HepG2 (cell line): ENCODE measurements around the gene USP19. TPM values are rescaled to one million over a fixed set of nuclear protein-coding genes. Genes with fewer than 3 reads are reported as not detected.

ENCODE experiments used
- CCAR2 ChIP-seq: fragments of 200-400 bp; formaldehyde crosslinking; optimal IDR thresholded peaks from 2 replicates; pipeline ENCODE3; 2018; ENCODE audit warnings: low read depth, mild to moderate bottlenecking, low read length, moderate library complexity
- MATR3 ChIP-seq: sonication (generic); formaldehyde crosslinking; IDR thresholded peaks from 2 replicates; pipeline ENCODE4 v1.4.0; 2020; ENCODE audit warnings: missing genetic modification reagents
- NFAT5 ChIP-seq: sonication (generic); formaldehyde crosslinking; IDR thresholded peaks from 2 replicates; pipeline ENCODE4 v1.4.0; 2020; ENCODE audit warnings: missing genetic modification reagents
- PAX8 ChIP-seq: sonication (generic); formaldehyde crosslinking; IDR thresholded peaks from 2 replicates; pipeline ENCODE4 v1.8.0; 2022; ENCODE audit warnings: mild to moderate bottlenecking, missing genetic modification reagents, borderline replicate concordance
- PAXIP1 ChIP-seq: sonication (generic); formaldehyde crosslinking; conservative IDR thresholded peaks from 2 replicates; pipeline ENCODE4 v1.4.0; 2020; ENCODE audit warnings: mild to moderate bottlenecking, missing genetic modification reagents, moderate library complexity
- PPARG ChIP-seq: conservative IDR thresholded peaks from 2 replicates; pipeline ENCODE4 v1.6.1; 2016; ENCODE audit warnings: missing biosample characterization, missing genetic modification reagents
- REXO4 ChIP-seq: sonication (generic); formaldehyde crosslinking; IDR thresholded peaks from 2 replicates; pipeline ENCODE4 v1.8.0; 2022; ENCODE audit warnings: missing genetic modification reagents, mild to moderate bottlenecking, borderline replicate concordance
- RORA ChIP-seq: sonication (generic); formaldehyde crosslinking; IDR thresholded peaks from 2 replicates; pipeline ENCODE4 v1.5.0; 2020; ENCODE audit warnings: mild to moderate bottlenecking, missing genetic modification reagents, moderate library complexity
- SETDB1 ChIP-seq: sonication (generic); formaldehyde crosslinking; IDR thresholded peaks from 2 replicates; pipeline ENCODE4 v1.5.1; 2020; ENCODE audit warnings: missing genetic modification reagents, mild to moderate bottlenecking, borderline replicate concordance
- SOX5 ChIP-seq: IDR thresholded peaks from 2 replicates; pipeline ENCODE4 v1.6.1; 2016; ENCODE audit warnings: borderline replicate concordance
- UBTF ChIP-seq: sonication (generic); formaldehyde crosslinking; IDR thresholded peaks from 2 replicates; pipeline ENCODE4 v1.4.0; 2020; ENCODE audit warnings: mild to moderate bottlenecking, missing genetic modification reagents
- ZBTB37 ChIP-seq: sonication (generic); formaldehyde crosslinking; IDR thresholded peaks from 2 replicates; pipeline ENCODE4 v1.4.0; 2020; ENCODE audit warnings: mild to moderate bottlenecking, missing genetic modification reagents
- ZNF138 ChIP-seq: sonication (generic); formaldehyde crosslinking; IDR thresholded peaks from 2 replicates; pipeline ENCODE4 v1.5.0; 2020; ENCODE audit warnings: mild to moderate bottlenecking, low read depth, missing genetic modification reagents
- ZNF224 ChIP-seq: sonication (generic); formaldehyde crosslinking; IDR thresholded peaks from 2 replicates; pipeline ENCODE4 v1.5.0; 2020; ENCODE audit warnings: mild to moderate bottlenecking, missing genetic modification reagents
- ZNF225 ChIP-seq: sonication (generic); formaldehyde crosslinking; IDR thresholded peaks from 2 replicates; pipeline ENCODE4 v1.4.0; 2020; ENCODE audit warnings: mild to moderate bottlenecking, missing genetic modification reagents
- ZNF501 ChIP-seq: sonication (generic); formaldehyde crosslinking; IDR thresholded peaks from 2 replicates; pipeline ENCODE4 v1.5.1; 2020; ENCODE audit warnings: mild to moderate bottlenecking, moderate library complexity, missing genetic modification reagents
- ZNF792 ChIP-seq: IDR thresholded peaks from 2 replicates; pipeline ENCODE4 v1.6.1; 2016
- polyA plus RNA-seq, 8 experiments: library from polyadenylated mRNA; depleted of rRNA in 3 of 8; stranded (reverse) in 7 of 8; unstranded in 1 of 8; fragments of >200 nt; fragmentation: Illumina TruSeq in 4 of 8; extraction: Trizol in 4 of 8; gene quantifications; 2 replicates each; pipeline versions ENCODE4 v1.2.1 to v1.2.3, GENCODE V29; 2011 to 2016; ENCODE audit warnings: low read depth in 4 of 8, missing spikeins in 1 of 8, mixed read lengths in 1 of 8; ENCODE audit not compliant: insufficient read depth in 1 of 8
- total RNA-seq, 5 experiments: library from RNA; depleted of rRNA; stranded (reverse); fragments of >200 nt; fragmentation: Illumina TruSeq; extraction: Trizol; gene quantifications; 2 replicates each; pipeline ENCODE4 v1.2.3, GENCODE V29; 2016; ENCODE audit warnings: low read depth in 1 of 5

The USP19 gene
- total and polyA plus RNA-seq, 2 of the 13 experiments (the other 11 are each of a cell fraction or from before 2014, with no cell fraction given), result 28.3 to 31.7 TPM

- TF ChIP-seq NFAT5 (CRISPR knock-in tag) (0 out of 2 replicates have a peak, but pooled peaks have one; percentile 50), UBTF (CRISPR knock-in tag) (peak; percentile 74), MATR3 (CRISPR knock-in tag) (no peak), SETDB1 (CRISPR knock-in tag) (no peak), ZNF792 (CRISPR knock-in tag) (peak; percentile 64; the same call in 1 of the 2 replicates), PPARG (CRISPR knock-in tag) (0 out of 2 replicates have a peak, but pooled peaks have one; percentile 33), RORA (no peak), ZNF138 (CRISPR knock-in tag) (no peak), SOX5 (CRISPR knock-in tag) (no peak; the same call in 1 of the 2 replicates), PAX8 (CRISPR knock-in tag) (no peak), ZNF501 (CRISPR knock-in tag) (peak; percentile 91), PAXIP1 (CRISPR knock-in tag) (peak; percentile 60), CCAR2 (no peak), ZBTB37 (CRISPR knock-in tag) (no peak), ZNF224 (CRISPR knock-in tag) (peak; percentile 70; the same call in 1 of the 2 replicates), REXO4 (CRISPR knock-in tag) (no peak), ZNF225 (CRISPR knock-in tag) (no peak)
Observed at GRCh38 chr3:49120438-49121131, at the start of gene USP19 (continued).
